Fibroblast of skin of left quadriceps (primary cell): Measurements from ENCODE around the gene ZNF180.
"Not testable (repeated sequence)": the region's sequence is repeated elsewhere in the genome, so short reads cannot be mapped to it uniquely, and the experiment has no call there.

Experiments
- DNase-seq, 2 experiments: peaks; one replicate each; pipeline ENCODE4 v3.0.0-alpha.2; 2013; ENCODE audit warnings: low read depth in 2 of 2

Gene ZNF180

GRCh38 chr19:44498988-44499387 is 1.3 kb downstream of the ZNF180 start:
- DNase-seq = no peak

GRCh38 chr19:44496711-44497110 is 3.6 kb downstream of the ZNF180 start:
- DNase-seq = no peak

- DNase-seq = no peak
Measured at GRCh38 chr19:44476559-44477408, 23.5 kb downstream of the ZNF180 start.

- not testable (repeated sequence) for DNase-seq
Measured at GRCh38 chr19:44468730-44469129, 31.6 kb downstream of the ZNF180 start.

GRCh38 chr19:44462600-44463286 is 37.6 kb downstream of the ZNF180 start:
- not testable (repeated sequence) for DNase-seq

- DNase-seq = not testable (repeated sequence)
Measured at GRCh38 chr19:44456016-44456415, 44.3 kb downstream of the ZNF180 start.

- DNase-seq = no peak
Measured at GRCh38 chr19:44455100-44455499, 45.2 kb downstream of the ZNF180 start.

- no peak for DNase-seq
Measured at GRCh38 chr19:44452367-44452766, 48.0 kb downstream of the ZNF180 start.

- DNase-seq = no peak
Measured at GRCh38 chr19:44451687-44452086, 48.6 kb downstream of the ZNF180 start.

- DNase-seq = peak; percentile 81 to 85
Measured at GRCh38 chr19:44447916-44448674, 52.2 kb downstream of the ZNF180 start, which contains the start of gene ZNF229. Gene ZNF229 (minus strand): TSS chr19:44448472. CDS start chr19:44442847, 5,625 bp downstream.

- no peak for DNase-seq
Measured at GRCh38 chr19:44438441-44438840, 61.9 kb downstream of the ZNF180 start.

- DNase-seq = no peak
Measured at GRCh38 chr19:44435441-44435840, 64.9 kb downstream of the ZNF180 start.

GRCh38 chr19:44430956-44431355 is 69.4 kb downstream of the ZNF180 start:
- DNase-seq = no peak
